Activated CD8-positive, alpha-beta memory T cell treated with anti-CD3 and anti-CD28 coated beads, Interleukin-2, amount 50 U/mL, for 48 hours (primary cell): Measurements from ENCODE around the gene TSEN54.

Experiments
- DNase-seq: peaks from one replicate; pipeline ENCODE4 v3.0.0-alpha.2; 2020

TSEN54 gene

GRCh38 chr17:75489511-75489955 is 26.8 kb upstream of the TSEN54 start:
- no peak for DNase-seq

DNA sequence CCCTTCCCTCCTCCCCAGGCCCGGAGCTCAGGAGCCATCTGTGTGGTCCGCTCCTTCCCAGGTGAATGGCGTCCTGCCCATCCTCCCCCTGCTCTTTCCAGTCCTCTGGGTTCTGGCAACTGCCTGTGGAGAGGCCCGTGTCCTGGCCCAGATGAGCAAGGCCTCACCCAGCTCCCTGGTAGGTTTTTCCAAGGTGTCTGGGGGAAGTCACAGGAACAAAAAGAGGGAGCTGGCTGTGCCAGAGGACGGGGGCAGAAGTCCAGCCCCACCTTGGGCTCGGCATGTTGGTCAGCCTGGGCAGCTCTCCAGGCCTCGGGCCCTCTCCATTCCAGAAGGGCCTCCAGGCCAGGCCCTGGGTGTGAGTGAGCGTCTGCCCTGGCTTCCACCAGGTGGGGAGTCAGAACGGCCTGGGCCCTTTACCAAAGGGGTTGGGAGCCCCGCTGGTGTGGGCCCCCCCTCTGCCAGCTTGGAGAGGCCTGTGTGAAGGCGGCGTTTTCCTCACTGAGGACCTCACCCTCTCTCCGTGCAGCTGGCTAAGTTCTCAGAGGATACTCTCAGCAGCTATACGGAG is 26.1 kb upstream of the TSEN54 start:
- DNase-seq, result no peak

- no peak for DNase-seq
Observed at GRCh38 chr17:75490953-75491649, 25.2 kb upstream of the TSEN54 start.

DNA sequence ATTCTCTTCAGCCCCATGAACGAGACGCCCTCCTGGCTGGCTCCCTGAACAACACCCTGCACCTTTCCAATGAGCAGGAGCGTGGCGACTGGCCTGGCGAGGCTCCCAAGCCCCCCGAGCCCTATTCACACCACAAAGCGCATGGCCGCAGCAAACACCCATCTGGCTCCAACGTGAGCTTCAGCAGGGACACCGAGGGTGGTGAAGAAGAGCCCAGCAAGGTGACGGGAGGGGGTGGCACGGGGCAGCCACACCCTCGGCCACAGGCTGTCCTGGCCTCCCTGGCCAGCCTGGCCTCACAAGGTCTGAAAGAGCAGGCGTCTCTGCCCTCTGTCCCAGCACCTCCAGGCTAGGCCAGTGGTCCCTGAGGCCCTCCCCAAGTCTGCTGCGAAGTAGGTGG is 24.6 kb upstream of the TSEN54 start:
- no peak for DNase-seq

- no peak for DNase-seq
Observed at GRCh38 chr17:75492555-75493168, 23.7 kb upstream of the TSEN54 start.

DNA sequence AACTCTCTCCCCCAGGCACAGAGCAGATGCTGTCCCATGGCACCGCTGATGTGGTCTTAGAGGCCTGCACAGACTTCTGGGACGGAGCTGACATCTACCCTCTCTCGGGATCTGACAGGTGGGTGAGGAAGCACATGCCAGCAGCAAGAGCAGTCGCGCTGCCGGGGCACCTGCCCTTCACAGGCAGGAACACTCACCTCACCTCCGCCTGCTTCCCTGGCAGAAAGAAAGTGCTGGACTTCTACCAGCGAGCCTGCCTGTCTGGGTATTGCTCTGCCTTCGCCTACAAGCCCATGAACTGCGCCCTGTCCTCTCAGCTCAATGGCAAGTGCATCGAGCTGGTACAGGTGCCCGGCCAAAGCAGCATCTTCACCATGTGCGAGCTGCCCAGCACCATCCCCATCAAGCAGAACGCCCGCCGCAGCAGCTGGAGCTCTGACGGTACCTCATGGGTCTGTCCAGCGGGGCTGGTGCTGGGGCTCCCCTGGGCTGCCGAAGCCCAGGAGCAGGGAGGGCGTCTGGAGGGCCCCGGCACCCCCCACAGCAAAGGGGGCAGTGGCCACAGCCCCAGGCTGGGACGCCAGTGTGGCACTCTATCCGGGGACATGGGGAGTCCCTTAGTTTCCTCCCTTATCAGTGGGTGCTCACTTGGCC is 22.7 kb upstream of the TSEN54 start:
- no peak for DNase-seq

DNA sequence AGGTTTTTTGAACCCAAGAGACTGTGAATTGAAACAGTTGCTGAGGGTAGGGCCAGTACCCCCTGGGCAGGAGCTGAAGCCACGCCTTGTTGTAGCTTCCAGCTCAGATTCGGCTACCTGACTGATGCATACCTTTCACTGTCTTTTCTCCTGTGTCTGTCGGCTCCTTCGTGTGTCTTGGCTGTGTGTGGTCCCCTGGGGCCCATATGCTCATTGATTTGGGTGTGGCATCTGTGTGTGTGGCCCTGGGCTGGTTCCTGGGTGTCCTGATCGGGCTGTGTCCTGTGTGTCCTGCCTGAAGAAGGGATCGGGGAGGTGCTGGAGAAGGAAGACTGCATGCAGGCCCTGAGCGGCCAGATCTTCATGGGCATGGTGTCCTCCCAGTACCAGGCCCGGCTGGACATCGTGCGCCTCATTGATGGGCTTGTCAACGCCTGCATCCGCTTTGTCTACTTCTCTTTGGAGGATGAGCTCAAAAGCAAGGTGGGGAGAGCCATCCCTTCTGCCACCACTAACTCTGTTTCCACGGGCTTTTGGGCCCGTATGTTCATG is 21.9 kb upstream of the TSEN54 start:
- no peak for DNase-seq

GRCh38 chr17:75496005-75496404 is 20.3 kb upstream of the TSEN54 start:
- no peak for DNase-seq

- no peak for DNase-seq
Observed at GRCh38 chr17:75498039-75498725, 18.1 kb upstream of the TSEN54 start.

DNA sequence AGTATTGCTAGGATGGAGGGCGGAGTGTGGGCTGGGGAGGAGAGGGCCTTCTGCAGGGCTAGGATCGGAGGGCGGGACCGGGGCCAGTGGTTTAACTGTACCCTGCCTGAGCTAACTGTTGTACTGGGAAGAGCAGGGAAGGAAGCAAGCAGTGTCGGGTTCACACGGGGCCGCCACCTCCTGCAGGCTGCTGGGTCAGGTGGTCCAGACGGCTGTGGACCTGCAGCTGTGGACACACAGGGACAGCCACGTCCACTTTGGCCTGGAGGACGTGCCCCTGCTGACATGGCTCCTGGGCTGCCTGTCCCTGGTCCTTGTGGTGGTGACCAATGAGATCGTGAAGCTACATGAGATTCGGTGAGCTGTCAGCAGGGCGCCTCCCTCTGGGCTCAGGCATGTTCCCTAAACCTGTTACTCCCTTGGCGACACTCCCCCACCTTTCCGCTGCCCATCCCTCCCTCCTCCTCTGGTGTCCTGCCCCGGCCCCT is 17.6 kb upstream of the TSEN54 start:
- no peak for DNase-seq

GRCh38 chr17:75499313-75500022 is 16.9 kb upstream of the TSEN54 start:
- DNase-seq, result no peak

DNA sequence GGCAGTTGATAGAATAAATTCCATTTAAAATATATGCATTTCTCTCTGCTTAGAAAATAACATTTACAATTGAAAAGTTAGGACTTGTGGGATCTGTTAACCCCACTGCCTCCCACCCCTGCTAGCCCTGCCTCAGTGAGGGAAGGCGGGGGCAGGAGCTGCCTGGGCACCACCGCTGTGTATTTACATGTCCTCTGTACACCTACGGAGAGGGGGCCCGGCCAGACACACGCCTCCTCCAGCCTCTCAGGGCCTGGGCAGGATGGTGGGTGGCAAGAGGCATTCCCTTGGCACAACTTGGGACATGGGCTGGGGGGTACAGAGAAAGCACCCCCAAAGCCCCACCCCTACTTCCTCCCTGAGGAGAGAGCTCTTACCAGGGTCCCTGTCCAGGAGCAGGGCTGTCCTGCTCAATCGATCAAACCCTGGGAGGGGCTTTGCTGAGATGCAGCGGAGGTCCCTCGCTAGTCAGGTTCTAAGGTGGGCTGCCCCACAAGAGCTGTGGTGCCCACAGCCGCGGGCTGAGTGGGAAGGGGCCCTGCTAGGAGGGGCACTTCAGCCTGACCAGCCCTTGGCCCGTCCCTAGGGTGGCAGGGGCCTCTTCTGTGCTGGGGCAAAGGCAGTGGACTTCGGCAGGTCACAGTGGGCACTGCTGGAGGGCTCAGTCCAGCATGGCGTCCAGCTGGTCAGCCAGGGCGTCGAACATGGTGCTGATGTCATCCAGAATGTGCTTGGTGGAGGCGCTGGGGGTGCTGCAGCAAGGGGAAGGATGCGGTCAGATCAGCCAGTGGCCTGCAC is 15.7 kb upstream of the TSEN54 start:
- no peak for DNase-seq

- no peak for DNase-seq
Observed at GRCh38 chr17:75501378-75502071, 14.8 kb upstream of the TSEN54 start.

DNA sequence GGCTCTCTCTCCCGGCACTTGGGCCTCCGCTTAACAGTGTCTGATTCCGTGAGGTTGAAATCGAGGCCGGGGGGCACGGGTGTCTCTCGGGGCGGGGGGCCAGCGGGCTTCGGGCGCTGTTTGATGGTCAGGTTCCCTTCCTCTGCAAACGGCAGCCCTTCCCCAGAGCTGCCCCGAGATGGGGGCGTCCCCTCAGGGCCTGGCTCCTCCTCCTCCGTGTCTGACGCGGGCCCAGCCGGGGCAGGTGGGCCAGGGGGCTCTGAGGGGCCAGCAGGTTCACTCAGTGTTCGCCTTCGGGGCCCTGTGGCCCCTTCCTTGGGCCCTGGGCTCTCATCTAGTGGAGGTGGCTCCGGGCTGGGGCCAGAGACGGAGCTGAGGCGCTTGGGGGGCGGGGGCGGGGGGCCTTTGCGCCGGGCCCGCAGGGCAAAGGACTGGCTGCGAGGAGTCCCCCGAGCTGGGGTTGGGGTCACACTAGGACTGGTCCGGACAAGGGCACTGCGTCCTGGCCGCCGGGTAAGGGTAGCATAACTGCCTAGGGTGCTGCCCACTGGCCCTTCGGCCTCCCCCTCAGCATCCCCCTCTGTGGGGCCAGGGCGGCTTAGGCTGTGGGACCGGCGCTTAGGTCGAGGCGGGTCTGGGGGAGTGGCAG is 14.1 kb upstream of the TSEN54 start:
- no peak for DNase-seq

DNA sequence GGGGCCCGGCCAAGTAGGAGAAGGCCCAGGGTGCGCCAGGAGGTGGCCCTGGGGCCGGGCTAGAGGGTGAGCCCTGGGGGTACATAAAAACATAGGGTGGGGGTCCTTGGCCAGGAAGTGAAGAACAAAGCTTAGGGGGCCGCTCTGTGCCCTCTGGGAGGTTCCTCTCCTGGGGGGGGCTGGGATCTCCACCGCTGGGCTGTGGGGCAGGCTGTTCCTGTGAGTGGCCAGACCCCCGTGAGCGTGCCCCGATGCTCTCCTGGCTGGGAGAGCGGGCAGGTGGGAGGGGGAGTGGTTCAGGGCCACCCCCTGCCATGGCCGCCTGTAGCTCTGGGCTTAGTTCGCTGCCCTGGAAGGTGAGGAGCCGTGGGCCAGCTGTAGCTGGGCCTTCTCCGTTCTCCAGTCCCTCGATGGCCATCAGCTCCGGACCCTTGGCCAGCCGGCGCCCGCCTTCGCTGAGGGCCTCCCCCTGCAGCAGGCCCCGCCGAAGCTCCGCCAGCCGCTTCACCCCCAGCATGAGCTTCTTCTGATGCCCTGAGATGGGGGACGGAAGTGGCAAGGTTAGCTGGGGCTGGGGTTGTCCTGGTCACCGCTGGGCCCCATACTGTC is 13.5 kb upstream of the TSEN54 start:
- no peak for DNase-seq

GRCh38 chr17:75503337-75503950 is 12.9 kb upstream of the TSEN54 start:
- no peak for DNase-seq

DNA sequence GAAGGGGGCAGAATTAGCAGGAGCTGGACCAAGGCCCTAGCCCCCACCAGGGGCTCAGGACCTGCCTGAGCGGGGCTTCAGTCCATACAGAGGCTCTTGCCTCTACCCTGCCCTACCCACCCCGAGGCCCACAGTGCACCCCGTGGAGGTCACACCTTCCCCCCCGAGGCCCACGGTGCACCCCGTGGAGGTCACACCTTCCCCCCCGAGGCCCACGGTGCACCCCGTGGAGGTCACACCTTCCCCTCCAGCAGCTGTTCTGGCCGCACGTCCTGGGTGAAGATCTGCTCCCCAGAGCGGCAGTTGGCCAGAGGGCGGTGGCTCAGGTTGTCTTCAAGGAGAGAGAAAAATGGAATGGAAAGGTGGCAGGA is 12.4 kb upstream of the TSEN54 start:
- no peak for DNase-seq

DNA sequence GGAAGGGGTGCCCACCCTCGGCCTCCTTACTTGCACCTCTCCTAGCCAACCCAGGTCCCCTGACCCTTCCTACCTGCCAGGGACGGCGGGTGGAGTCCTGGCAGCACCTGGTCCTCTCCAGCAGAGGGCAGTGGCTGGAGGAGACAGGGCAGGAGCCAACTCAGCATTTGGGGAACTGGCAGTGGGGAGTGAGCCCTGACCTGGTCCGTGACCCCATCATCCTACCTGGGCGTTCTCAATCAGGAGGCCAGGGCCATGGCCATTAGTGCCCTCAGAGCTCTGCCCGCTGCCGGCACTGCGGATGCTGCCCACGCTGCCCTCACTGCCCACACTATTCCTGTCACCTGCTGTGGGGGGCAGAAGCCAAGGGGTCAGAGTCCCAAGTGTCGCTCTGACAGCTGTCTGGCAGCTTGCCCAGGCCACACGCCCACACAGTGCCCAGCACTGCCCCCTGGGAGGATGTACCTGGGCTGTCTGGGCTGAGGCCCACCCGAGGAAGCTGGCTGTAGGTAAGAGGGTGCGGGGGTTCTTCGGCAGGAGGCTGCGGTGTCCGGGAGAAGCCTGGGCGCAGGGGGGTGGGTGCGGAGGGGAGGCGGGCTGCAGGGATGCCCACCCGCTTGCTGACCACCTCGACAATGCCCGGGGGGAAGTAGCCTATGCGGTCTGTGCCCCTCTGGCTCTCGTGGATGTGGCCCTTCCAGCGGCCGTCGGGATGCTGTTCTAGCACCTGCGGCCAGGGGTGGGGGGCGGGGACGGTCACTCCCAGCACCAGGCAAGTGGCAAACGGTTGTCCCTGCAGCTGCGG is 11.8 kb upstream of the TSEN54 start:
- DNase-seq, result peak; percentile 61

DNA sequence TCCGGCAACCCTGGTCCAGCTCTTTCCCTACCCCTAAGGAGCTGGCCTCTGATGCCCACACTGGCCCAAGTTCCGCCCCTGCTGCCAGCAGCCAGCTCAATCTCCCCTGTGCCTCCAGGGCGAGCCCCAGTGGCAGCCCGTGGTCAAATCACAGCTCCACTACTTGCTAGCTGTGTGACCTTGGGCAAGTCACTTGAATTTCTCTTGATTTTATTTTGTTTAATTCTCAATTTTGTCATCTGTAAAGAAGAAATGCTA is 11.2 kb upstream of the TSEN54 start:
- no peak for DNase-seq
